Germinal center (tissue), 1 donor: ENCODE measurements around the gene PCGF1.

Experiments used
- DNase-seq: peaks from one replicate; pipeline ENCODE4 v3.0.0; 2012; ENCODE audit warnings: mixed read lengths, low spot score

The PCGF1 gene

GRCh38 chr2:74507145-74507925 lies at the start of gene PCGF1:
TSS of gene PCGF1 (minus strand) at chr2:74507695. CDS start at chr2:74507668, 27 bp downstream.
- peak; percentile 96 for DNase-seq

- DNase-seq, result no peak
These were observed 49.4 kb upstream of the PCGF1 start for GRCh38 chr2:74556831-74557370.

GRCh38 chr2:74556159-74556558 lies 48.7 kb upstream of the PCGF1 start:
- no peak for DNase-seq

GRCh38 chr2:74555610-74556103 lies 48.2 kb upstream of the PCGF1 start:
- DNase-seq, result no peak

- peak; percentile 64 for DNase-seq
These were observed 47.5 kb upstream of the PCGF1 start for GRCh38 chr2:74554820-74555531.

- DNase-seq, result peak; percentile 90
These were observed 46.7 kb upstream of the PCGF1 start, which contains the start of the genes DOK1 and LOXL3 for GRCh38 chr2:74553892-74554819. TSS of gene DOK1 (plus strand) at chr2:74554720. CDS start at chr2:74554755, 35 bp downstream. TSS of gene LOXL3 (minus strand) at chr2:74553942. CDS start at chr2:74552634, 1,308 bp downstream.

GRCh38 chr2:74552914-74553811 lies 45.7 kb upstream of the PCGF1 start:
- no peak for DNase-seq

- DNase-seq, result no peak
These were observed 44.7 kb upstream of the PCGF1 start for GRCh38 chr2:74551942-74552913.

GRCh38 chr2:74551530-74551929 lies 44.0 kb upstream of the PCGF1 start:
- no peak for DNase-seq

- no peak for DNase-seq
These were observed 42.7 kb upstream of the PCGF1 start for GRCh38 chr2:74550231-74550630.

GRCh38 chr2:74548900-74549826 lies 41.7 kb upstream of the PCGF1 start:
- DNase-seq, result peak; percentile 48

GRCh38 chr2:74548285-74548899 lies 40.9 kb upstream of the PCGF1 start:
- DNase-seq, result no peak

- DNase-seq, result no peak
These were observed 38.5 kb upstream of the PCGF1 start for GRCh38 chr2:74546004-74546403.

- no peak for DNase-seq
These were observed 37.1 kb upstream of the PCGF1 start for GRCh38 chr2:74544634-74545033.

- DNase-seq, result no peak
These were observed 35.5 kb upstream of the PCGF1 start for GRCh38 chr2:74542978-74543377.

GRCh38 chr2:74540291-74540690 lies 32.8 kb upstream of the PCGF1 start:
- no peak for DNase-seq

GRCh38 chr2:74538881-74539339 lies 31.4 kb upstream of the PCGF1 start:
- DNase-seq, result peak; percentile 29

- no peak for DNase-seq
These were observed 29.6 kb upstream of the PCGF1 start for GRCh38 chr2:74537140-74537539.
